ENCODE measurements around the gene ZDHHC9.

Gene ZDHHC9

GRCh38 chrX:129788527-129788926 lies 55.2 kb downstream of the ZDHHC9 start:
- H3K36me3 ChIP-seq (ENCODE audit: low read length): no peaks in the 10 kb centered on the region
- peaks cover 11% of the 10 kb centered on the region; the same call in 1 of the 2 replicates for H3F3A ChIP-seq (ENCODE audit: insufficient read depth)
- no peak overlapping the region for H3K27ac ChIP-seq (ENCODE audit: low read depth, low read length)
- TF ChIP-seq CTCF (IDR thresholded peaks at IDR 0.05; ENCODE audit: insufficient read depth, low read length, poor library complexity, severe bottlenecking): no peak
- TF ChIP-seq EZH2phosphoT487 (conservative IDR thresholded peaks at IDR 0.05; ENCODE audit: low read length): no peak
- no peak overlapping the region for H3K4me2 ChIP-seq (ENCODE audit: low read depth, low read length, poor library complexity, severe bottlenecking)
- peaks cover 36% of the 10 kb centered on the region for H3K79me2 ChIP-seq (ENCODE audit: insufficient read depth, low read length)
- no peak overlapping the region for H3K9ac ChIP-seq (ENCODE audit: low read length)
- no peaks in the 10 kb centered on the region for H4K20me1 ChIP-seq (ENCODE audit: low read depth, low read length)
- no peaks in the 10 kb centered on the region for H3K9me3 ChIP-seq (ENCODE audit: insufficient read depth, low read length)
- no peak overlapping the region for H2AFZ ChIP-seq (ENCODE audit: low read depth, low read length, severe bottlenecking)
- no peaks in the 10 kb centered on the region for H3K9me2 ChIP-seq (replicated peaks; ENCODE audit: insufficient read depth, low read length)
- no peak overlapping the region for H3K4me3 ChIP-seq (ENCODE audit: insufficient read depth, low read length, poor library complexity, severe bottlenecking)
- no peaks in the 10 kb centered on the region for H3K27me3 ChIP-seq (ENCODE audit: low read length)

- no peak overlapping the region for H3K27ac ChIP-seq (ENCODE audit: low read depth, low read length)
- TF ChIP-seq EZH2phosphoT487 (conservative IDR thresholded peaks at IDR 0.05; ENCODE audit: low read length) (no peak), CTCF (IDR thresholded peaks at IDR 0.05; ENCODE audit: insufficient read depth, low read length, poor library complexity, severe bottlenecking) (no peak)
- H3K4me3 ChIP-seq (ENCODE audit: insufficient read depth, low read length, poor library complexity, severe bottlenecking): no peak overlapping the region
- H2AFZ ChIP-seq (ENCODE audit: low read depth, low read length, severe bottlenecking): no peak overlapping the region
- H3K9me3 ChIP-seq (ENCODE audit: insufficient read depth, low read length): no peaks in the 10 kb centered on the region
- no peak overlapping the region for H3K9ac ChIP-seq (ENCODE audit: low read length)
- no peaks in the 10 kb centered on the region for H4K20me1 ChIP-seq (ENCODE audit: low read depth, low read length)
- peaks cover 13% of the 10 kb centered on the region; the same call in 1 of the 2 replicates for H3F3A ChIP-seq (ENCODE audit: insufficient read depth)
- no peak overlapping the region for H3K4me2 ChIP-seq (ENCODE audit: low read depth, low read length, poor library complexity, severe bottlenecking)
- peaks cover 46% of the 10 kb centered on the region for H3K79me2 ChIP-seq (ENCODE audit: insufficient read depth, low read length)
- H3K9me2 ChIP-seq (replicated peaks; ENCODE audit: insufficient read depth, low read length): no peaks in the 10 kb centered on the region
- no peaks in the 10 kb centered on the region for H3K27me3 ChIP-seq (ENCODE audit: low read length)
- H3K36me3 ChIP-seq (ENCODE audit: low read length): no peaks in the 10 kb centered on the region
Measured at GRCh38 chrX:129787336-129788055, 56.2 kb downstream of the ZDHHC9 start.

- no peaks in the 10 kb centered on the region for H3K9me3 ChIP-seq (ENCODE audit: insufficient read depth, low read length)
- peaks cover 58% of the 10 kb centered on the region for H3K79me2 ChIP-seq (ENCODE audit: insufficient read depth, low read length)
- no peaks in the 10 kb centered on the region for H3K9me2 ChIP-seq (replicated peaks; ENCODE audit: insufficient read depth, low read length)
- H3K27me3 ChIP-seq (ENCODE audit: low read length): no peaks in the 10 kb centered on the region
- H3F3A ChIP-seq (ENCODE audit: insufficient read depth): peaks cover 13% of the 10 kb centered on the region; the same call in 1 of the 2 replicates
- no peaks in the 10 kb centered on the region for H3K36me3 ChIP-seq (ENCODE audit: low read length)
- H3K9ac ChIP-seq (ENCODE audit: low read length): no peak overlapping the region
- no peak overlapping the region for H3K4me3 ChIP-seq (ENCODE audit: insufficient read depth, low read length, poor library complexity, severe bottlenecking)
- TF ChIP-seq EZH2phosphoT487 (conservative IDR thresholded peaks at IDR 0.05; ENCODE audit: low read length) (no peak), CTCF (IDR thresholded peaks at IDR 0.05; ENCODE audit: insufficient read depth, low read length, poor library complexity, severe bottlenecking) (no peak)
- H2AFZ ChIP-seq (ENCODE audit: low read depth, low read length, severe bottlenecking): no peak overlapping the region
- peak overlapping the region; percentile 48 for H3K4me2 ChIP-seq (ENCODE audit: low read depth, low read length, poor library complexity, severe bottlenecking)
- no peaks in the 10 kb centered on the region for H4K20me1 ChIP-seq (ENCODE audit: low read depth, low read length)
- peak overlapping the region; percentile 76 for H3K27ac ChIP-seq (ENCODE audit: low read depth, low read length)
Measured at GRCh38 chrX:129786210-129786651, 57.5 kb downstream of the ZDHHC9 start.
